ENCODE measurements around the gene RABGAP1L. TPM values are rescaled to one million over a fixed set of nuclear protein-coding genes. Genes with fewer than 3 reads are reported as not detected.
"Not testable (repeated sequence)": the region's sequence is repeated elsewhere in the genome, so short reads cannot be mapped to it uniquely, and the experiment has no call there.

RABGAP1L gene
- total RNA-seq, 2 donors from 2014 or later, result 53.4 to 101 TPM

GRCh38 chr1:174333437-174333836 is 174.1 kb downstream of the RABGAP1L start:
- Mint-ChIP-seq H3K27ac (no peak overlapping the region), H3K4me3 (no peak overlapping the region)
- DNase-seq (ENCODE audit: low spot score), result no peak

GRCh38 chr1:174337000-174337681 is 177.8 kb downstream of the RABGAP1L start:
- Mint-ChIP-seq H3K27me3 (no peaks in the 10 kb centered on the region), H3K9me3 (no peaks in the 10 kb centered on the region), H3K36me3 (peaks cover 10% of the 10 kb centered on the region), H3K4me1 (ENCODE audit: low read depth in 2 of 2) (peaks cover 8 to 10% of the 10 kb centered on the region in 2 donors), H3K4me3 (no peak overlapping the region), H3K27ac (no peak overlapping the region)
- ATAC-seq (no peak), DNase-seq (ENCODE audit: low spot score) (no peak)

More at GRCh38 chr1:174333437-174333836, 174.1 kb downstream of the RABGAP1L start:
- Mint-ChIP-seq H3K4me1 (ENCODE audit: low read depth in 2 of 2) (peaks cover 10 to 11% of the 10 kb centered on the region in 2 donors), H3K36me3 (no peaks in the 10 kb centered on the region), H3K9me3 (no peaks in the 10 kb centered on the region), H3K27me3 (no peaks in the 10 kb centered on the region)
- ATAC-seq, result peak in 1 of 2 donors; percentile 17

- not testable (repeated sequence) for H3K9me3 Mint-ChIP-seq; H3K36me3 Mint-ChIP-seq; H3K27ac Mint-ChIP-seq; H3K4me3 Mint-ChIP-seq; DNase-seq (ENCODE audit: low spot score); ATAC-seq; H3K27me3 Mint-ChIP-seq
- peaks cover 13 to 14% of the 10 kb centered on the region in 2 donors for H3K4me1 Mint-ChIP-seq (ENCODE audit: low read depth in 2 of 2)
Measured at GRCh38 chr1:174340404-174340803, 181.1 kb downstream of the RABGAP1L start.

- peaks cover 16 to 23% of the 10 kb centered on the region in 2 donors for H3K4me1 Mint-ChIP-seq (ENCODE audit: low read depth in 2 of 2)
- H3K36me3 Mint-ChIP-seq, result peaks cover 17% of the 10 kb centered on the region
- H3K4me3 Mint-ChIP-seq, result no peak overlapping the region
- ATAC-seq, result no peak
- H3K27me3 Mint-ChIP-seq, result no peaks in the 10 kb centered on the region
- DNase-seq (ENCODE audit: low spot score), result no peak
- H3K9me3 Mint-ChIP-seq, result no peaks in the 10 kb centered on the region
- H3K27ac Mint-ChIP-seq, result no peak overlapping the region
Measured at GRCh38 chr1:174344162-174344561, 184.8 kb downstream of the RABGAP1L start.

GRCh38 chr1:174352117-174352516 is 192.8 kb downstream of the RABGAP1L start:
- no peaks in the 10 kb centered on the region for H3K9me3 Mint-ChIP-seq
- H3K27me3 Mint-ChIP-seq, result no peaks in the 10 kb centered on the region
- no peak overlapping the region for H3K27ac Mint-ChIP-seq
- no peak overlapping the region for H3K4me3 Mint-ChIP-seq
- H3K4me1 Mint-ChIP-seq (ENCODE audit: low read depth in 2 of 2), result peaks cover 17 to 21% of the 10 kb centered on the region in 2 donors
- ATAC-seq (no peak), DNase-seq (ENCODE audit: low spot score) (no peak)
- peaks cover 19% of the 10 kb centered on the region for H3K36me3 Mint-ChIP-seq

- no peak for DNase-seq (ENCODE audit: low spot score)
- Mint-ChIP-seq H3K36me3 (peaks cover 14% of the 10 kb centered on the region), H3K4me3 (no peak overlapping the region), H3K4me1 (ENCODE audit: low read depth in 2 of 2) (peaks cover 18 to 21% of the 10 kb centered on the region in 2 donors), H3K27me3 (no peaks in the 10 kb centered on the region), H3K9me3 (no peaks in the 10 kb centered on the region), H3K27ac (no peak overlapping the region)
- ATAC-seq, result no peak
Measured at GRCh38 chr1:174352883-174353608, 193.7 kb downstream of the RABGAP1L start.

- Mint-ChIP-seq H3K9me3 (no peaks in the 10 kb centered on the region), H3K27me3 (no peaks in the 10 kb centered on the region), H3K36me3 (no peaks in the 10 kb centered on the region), H3K27ac (no peak overlapping the region), H3K4me1 (ENCODE audit: low read depth in 2 of 2) (peaks cover 18 to 29% of the 10 kb centered on the region in 2 donors), H3K4me3 (no peak overlapping the region)
- DNase-seq (ENCODE audit: low spot score) (no peak), ATAC-seq (no peak)
Measured at GRCh38 chr1:174358344-174358743, 199.0 kb downstream of the RABGAP1L start.

- no peak overlapping the region for H3K4me3 Mint-ChIP-seq
- DNase-seq (ENCODE audit: low spot score) (no peak), ATAC-seq (no peak)
- H3K36me3 Mint-ChIP-seq, result no peaks in the 10 kb centered on the region
- H3K9me3 Mint-ChIP-seq, result no peaks in the 10 kb centered on the region
- H3K4me1 Mint-ChIP-seq (ENCODE audit: low read depth in 2 of 2), result peaks cover 12 to 29% of the 10 kb centered on the region in 2 donors
- no peak overlapping the region for H3K27ac Mint-ChIP-seq
- H3K27me3 Mint-ChIP-seq, result no peaks in the 10 kb centered on the region
Measured at GRCh38 chr1:174358786-174359453, 199.6 kb downstream of the RABGAP1L start.

- ATAC-seq (no peak), DNase-seq (ENCODE audit: low spot score) (no peak)
- Mint-ChIP-seq H3K36me3 (no peaks in the 10 kb centered on the region), H3K4me1 (ENCODE audit: low read depth in 2 of 2) (peaks cover 11 to 29% of the 10 kb centered on the region in 2 donors), H3K27me3 (no peaks in the 10 kb centered on the region), H3K9me3 (no peaks in the 10 kb centered on the region), H3K4me3 (no peak overlapping the region), H3K27ac (no peak overlapping the region)
Measured at GRCh38 chr1:174359454-174359805, 200.1 kb downstream of the RABGAP1L start.

GRCh38 chr1:174364996-174365736 is 205.8 kb downstream of the RABGAP1L start:
- Mint-ChIP-seq H3K27ac (no peak overlapping the region), H3K36me3 (no peaks in the 10 kb centered on the region), H3K27me3 (no peaks in the 10 kb centered on the region), H3K9me3 (no peaks in the 10 kb centered on the region), H3K4me1 (ENCODE audit: low read depth in 2 of 2) (peaks cover 14 to 24% of the 10 kb centered on the region in 2 donors), H3K4me3 (no peak overlapping the region)
- no peak for ATAC-seq
- DNase-seq (ENCODE audit: low spot score), result no peak

GRCh38 chr1:174366946-174367345 is 207.6 kb downstream of the RABGAP1L start:
- DNase-seq (ENCODE audit: low spot score) (no peak), ATAC-seq (no peak)
- no peak overlapping the region for H3K27ac Mint-ChIP-seq
- H3K4me3 Mint-ChIP-seq, result no peak overlapping the region
- H3K36me3 Mint-ChIP-seq, result no peaks in the 10 kb centered on the region
- H3K4me1 Mint-ChIP-seq (ENCODE audit: low read depth in 2 of 2), result peaks cover 14 to 21% of the 10 kb centered on the region in 2 donors
- no peaks in the 10 kb centered on the region for H3K9me3 Mint-ChIP-seq
- H3K27me3 Mint-ChIP-seq, result no peaks in the 10 kb centered on the region

- Mint-ChIP-seq H3K27ac (no peak overlapping the region), H3K27me3 (no peaks in the 10 kb centered on the region), H3K4me1 (ENCODE audit: low read depth in 2 of 2) (peaks cover 9 to 20% of the 10 kb centered on the region in 2 donors), H3K36me3 (no peaks in the 10 kb centered on the region), H3K9me3 (no peaks in the 10 kb centered on the region), H3K4me3 (no peak overlapping the region)
- DNase-seq (ENCODE audit: low spot score) (no peak), ATAC-seq (no peak)
Measured at GRCh38 chr1:174367892-174368291, 208.6 kb downstream of the RABGAP1L start.

- ATAC-seq, result no peak
- Mint-ChIP-seq H3K27ac (no peak overlapping the region), H3K9me3 (no peaks in the 10 kb centered on the region), H3K27me3 (no peaks in the 10 kb centered on the region), H3K4me1 (ENCODE audit: low read depth in 2 of 2) (peaks cover 0 to 10% of the 10 kb centered on the region in 2 donors), H3K4me3 (no peak overlapping the region), H3K36me3 (no peaks in the 10 kb centered on the region)
- DNase-seq (ENCODE audit: low spot score), result no peak
Measured at GRCh38 chr1:174376030-174376429, 216.7 kb downstream of the RABGAP1L start.

Measured in natural killer cell treated with Interleukin-12 subunit alpha and Interleukin-12 subunit beta and Interleukin-15 and Interleukin-18, amount 100 ng/mL, for 72 hours (primary cell).